ENCODE measurements around the gene LYRM2. TPM values are rescaled to one million over a fixed set of nuclear protein-coding genes. Genes with fewer than 3 reads are reported as not detected.

The LYRM2 gene, protein sequence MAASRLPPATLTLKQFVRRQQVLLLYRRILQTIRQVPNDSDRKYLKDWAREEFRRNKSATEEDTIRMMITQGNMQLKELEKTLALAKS
- total RNA-seq, result 14.2 and 14.8 TPM in 2 replicates

DNA sequence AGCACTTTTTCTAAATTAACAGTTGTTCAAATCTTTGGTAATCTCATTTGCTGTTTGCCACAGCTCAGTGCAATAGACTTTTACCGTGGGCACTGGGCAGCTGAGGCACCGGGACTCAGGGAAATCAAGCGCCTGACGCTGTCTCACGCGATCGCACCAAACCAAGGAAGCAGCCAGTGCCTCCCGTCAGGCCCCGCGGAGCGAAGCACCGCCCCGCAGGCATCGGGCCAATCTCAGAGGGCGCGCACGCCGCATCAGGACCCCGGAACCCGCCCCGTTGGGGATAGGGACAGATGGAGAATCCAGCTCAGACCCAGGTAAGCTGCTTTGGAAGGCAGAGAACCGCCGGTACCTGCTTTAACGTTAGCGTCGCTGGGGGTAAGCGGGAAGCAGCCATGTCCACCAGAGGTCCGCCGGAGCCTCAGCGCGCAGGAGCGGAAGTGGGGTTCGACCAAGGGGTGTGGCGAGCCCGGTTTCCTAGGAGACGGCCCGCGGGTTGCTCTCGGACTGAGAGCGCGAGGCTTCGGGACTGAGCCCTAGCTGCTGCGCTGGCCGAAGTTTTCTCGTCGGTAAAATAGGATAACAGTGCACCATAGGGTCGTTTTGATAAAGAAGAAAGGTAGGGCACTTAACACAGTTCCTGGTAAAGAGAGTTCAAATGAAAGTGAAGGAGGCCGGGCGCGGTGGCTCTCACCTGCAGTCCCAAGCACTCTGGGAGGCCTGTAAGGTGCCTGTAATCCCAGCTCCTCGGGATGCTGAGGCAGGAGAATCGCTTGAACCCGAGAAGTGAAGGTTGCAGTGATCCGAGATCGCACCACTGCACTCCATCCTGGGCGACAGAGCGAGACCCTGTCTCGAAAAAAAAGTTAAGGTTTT lies at the start of gene LYRM2:
TSS of gene LYRM2 (minus strand) at position 428 of the 876 bp plus-strand sequence. CDS start at position 397, 31 bp downstream.
- DNase-seq (ENCODE audit: extremely low read depth, low read depth, low spot score), result peak; percentile 58

DNA sequence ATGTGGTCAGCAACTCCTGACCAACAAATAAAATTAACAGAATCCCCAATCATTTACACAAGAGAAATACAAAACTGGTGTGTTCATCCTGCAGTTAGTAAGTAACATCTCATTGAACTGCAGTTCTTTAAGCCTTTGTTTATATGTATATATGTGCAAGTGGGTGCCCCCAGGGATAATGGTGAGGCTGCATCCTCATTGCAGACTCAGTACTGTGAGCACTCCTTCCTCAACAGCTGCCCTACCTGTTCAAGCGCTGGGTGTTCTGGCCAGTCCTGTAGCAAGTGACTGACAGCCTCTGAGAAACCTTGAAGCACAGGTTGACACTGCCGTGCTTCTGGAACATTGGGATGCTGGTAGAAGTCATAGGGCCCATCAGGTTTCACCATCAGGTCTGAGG lies 49.8 kb upstream of the LYRM2 start:
- DNase-seq (ENCODE audit: extremely low read depth, low read depth, low spot score), result no peak

DNA sequence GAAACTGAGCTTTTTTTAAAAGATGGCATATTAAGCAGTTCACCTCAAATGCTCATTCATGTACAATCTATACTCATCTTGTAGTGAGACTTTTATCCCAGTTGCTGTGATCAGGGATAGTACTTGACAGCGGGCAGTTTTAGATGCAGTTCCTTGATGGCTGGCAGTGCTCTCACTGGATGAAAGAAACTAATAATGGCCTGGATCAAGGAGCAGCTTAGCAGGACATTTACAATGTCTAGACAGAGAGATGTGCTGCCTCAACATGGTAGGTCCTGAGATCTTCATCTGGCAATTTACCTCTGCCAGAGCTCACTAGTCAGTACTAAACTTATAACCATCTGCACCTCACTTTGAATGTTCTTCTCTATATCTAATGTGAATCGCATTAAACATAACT lies 46.8 kb upstream of the LYRM2 start:
- DNase-seq (ENCODE audit: extremely low read depth, low read depth, low spot score), result no peak

DNA sequence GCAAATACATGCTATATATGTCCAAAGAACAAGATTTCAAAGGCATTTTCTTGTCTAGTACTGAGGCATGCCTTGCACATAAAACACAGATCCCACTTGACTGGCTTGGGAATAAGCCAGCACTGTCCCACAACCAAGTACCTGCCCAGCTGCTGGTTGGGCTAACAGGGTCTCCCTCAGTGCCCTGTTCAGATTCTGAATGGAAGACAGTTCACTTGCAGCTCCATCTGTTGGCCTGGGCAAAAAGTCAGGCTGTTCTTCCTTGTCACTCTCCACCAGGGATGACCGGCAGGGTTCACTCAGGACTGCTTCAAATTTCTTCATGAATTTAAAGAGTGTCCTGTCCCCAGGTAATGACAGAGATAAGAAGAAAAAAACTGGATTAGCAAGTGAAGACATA lies 44.4 kb upstream of the LYRM2 start:
- DNase-seq (ENCODE audit: extremely low read depth, low read depth, low spot score), result no peak

DNA sequence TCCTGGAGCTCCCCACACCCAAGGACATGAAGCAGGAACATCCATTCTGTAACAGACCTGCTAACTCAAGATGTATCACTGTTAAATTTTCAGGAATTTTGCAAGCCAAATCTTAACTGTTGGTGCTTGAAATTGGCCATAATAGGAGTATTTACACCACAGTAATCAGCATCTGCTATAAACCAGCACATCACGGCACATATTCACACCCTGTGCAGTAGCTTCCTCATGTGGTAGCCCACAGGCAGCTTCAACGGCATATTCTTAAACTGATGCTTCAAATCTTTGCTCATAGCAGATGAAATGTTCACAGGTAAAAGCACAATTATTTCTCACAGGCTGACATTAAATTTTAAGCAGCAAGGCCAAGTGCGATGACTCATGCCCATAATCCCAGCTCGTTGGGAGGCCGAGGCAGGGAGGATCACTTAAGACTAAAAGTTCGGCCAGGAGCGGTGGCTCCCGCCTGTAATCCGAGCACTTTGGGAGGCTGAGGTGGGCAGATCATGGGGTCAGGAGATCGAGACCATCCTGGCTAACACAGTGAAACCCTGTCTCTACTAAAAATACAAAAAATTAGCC lies 43.5 kb upstream of the LYRM2 start:
- no peak for DNase-seq (ENCODE audit: extremely low read depth, low read depth, low spot score)

DNA sequence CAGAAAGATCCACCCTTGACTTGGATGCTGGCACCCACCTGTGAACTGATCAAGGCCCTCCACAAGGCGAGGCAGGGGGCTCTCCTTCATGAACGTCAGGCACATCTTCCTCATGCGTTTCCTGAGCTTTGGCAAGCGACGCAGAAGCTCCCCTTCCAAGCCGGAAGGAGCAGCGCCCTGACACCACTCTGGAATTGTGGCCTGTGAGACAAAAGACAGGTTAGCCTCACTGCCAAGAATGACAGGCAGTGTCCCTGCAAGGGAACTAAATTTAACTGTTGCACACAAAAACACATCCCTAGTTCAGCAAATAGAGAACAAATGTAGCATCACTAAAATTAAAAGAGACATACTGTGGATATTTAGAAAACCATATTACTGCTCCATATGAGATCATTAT lies 42.0 kb upstream of the LYRM2 start:
- DNase-seq (ENCODE audit: extremely low read depth, low read depth, low spot score), result no peak

DNA sequence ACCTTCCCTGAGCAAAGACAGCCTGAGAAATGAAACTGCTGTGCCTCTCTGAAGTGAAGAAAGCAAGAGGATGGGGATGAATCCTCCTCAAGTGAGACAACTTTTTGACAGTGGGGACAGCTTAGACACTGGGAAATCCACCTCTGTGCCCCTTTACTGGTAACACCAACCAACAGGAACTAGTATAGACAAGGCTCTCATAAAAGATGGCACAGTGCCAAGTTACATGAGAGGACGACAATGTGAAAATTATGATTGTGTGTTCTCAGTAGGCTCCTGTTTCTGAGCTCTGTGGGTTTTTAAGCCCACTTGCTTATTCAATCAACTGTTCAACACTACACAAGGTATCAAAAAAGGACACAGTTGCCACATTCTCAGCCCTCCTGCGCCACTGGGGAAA lies 41.6 kb upstream of the LYRM2 start:
- DNase-seq (ENCODE audit: extremely low read depth, low read depth, low spot score), result no peak

DNA sequence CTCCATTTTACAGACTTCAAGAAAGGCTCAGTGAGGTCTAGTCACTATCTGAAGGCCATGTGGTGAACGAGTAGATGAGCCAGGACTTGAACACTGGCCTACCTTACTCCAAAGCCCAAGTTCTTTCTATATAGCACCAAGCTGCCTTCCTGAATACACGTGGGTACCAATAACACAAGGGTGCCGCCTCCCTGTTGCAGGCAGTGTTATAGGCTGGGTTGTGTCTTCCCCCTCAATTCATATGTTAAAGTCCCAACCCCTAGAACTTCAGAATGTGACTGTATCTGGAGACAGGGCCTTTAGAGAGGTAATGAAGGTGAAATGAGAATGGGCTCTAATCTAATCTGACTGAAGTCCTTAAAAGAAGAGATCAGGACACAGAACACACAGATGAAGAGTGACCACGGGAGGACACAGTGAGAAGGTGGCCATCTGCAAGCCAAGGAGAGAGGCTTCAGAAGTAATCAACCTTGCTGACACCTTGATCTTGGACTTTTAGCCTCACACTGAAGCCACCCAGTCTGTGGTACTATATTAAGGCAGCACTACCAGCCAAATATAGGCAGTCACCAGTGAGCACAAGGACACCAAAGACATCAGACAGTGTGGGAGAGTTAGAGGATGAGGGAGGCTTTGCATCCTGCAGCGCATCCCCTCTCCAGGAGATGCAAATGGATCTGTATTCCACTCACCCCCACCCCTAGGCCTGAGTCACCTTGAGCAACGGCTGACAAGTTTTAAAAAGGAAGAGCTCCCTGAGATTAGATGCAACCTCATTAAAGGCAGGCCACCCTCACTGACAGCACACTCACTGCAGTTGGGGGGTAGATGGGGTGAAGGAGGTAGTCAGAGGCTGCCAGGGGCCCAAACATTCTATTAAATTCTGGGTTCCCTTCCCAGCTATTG lies 40.9 kb upstream of the LYRM2 start:
- no peak for DNase-seq (ENCODE audit: extremely low read depth, low read depth, low spot score)

DNA sequence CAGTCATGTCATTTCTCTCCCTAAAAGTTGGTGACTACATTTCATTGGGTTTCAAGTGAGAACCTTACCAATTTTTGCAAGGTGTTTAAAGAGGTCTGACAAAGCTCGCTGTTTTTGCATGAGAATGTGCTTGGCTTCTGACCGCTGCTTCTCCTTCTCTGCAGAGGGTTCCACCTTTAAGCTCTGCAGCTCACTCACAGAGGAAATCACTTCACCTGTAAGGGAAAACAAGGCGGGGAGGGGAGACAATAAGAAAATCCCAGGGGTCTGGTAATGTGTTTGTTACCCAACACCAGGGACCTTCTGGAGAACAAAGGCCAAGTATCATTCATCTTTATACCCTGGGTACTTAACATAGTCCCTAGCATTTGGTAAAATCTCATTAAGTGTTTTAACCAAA lies 40.0 kb upstream of the LYRM2 start:
- no peak for DNase-seq (ENCODE audit: extremely low read depth, low read depth, low spot score)

DNA sequence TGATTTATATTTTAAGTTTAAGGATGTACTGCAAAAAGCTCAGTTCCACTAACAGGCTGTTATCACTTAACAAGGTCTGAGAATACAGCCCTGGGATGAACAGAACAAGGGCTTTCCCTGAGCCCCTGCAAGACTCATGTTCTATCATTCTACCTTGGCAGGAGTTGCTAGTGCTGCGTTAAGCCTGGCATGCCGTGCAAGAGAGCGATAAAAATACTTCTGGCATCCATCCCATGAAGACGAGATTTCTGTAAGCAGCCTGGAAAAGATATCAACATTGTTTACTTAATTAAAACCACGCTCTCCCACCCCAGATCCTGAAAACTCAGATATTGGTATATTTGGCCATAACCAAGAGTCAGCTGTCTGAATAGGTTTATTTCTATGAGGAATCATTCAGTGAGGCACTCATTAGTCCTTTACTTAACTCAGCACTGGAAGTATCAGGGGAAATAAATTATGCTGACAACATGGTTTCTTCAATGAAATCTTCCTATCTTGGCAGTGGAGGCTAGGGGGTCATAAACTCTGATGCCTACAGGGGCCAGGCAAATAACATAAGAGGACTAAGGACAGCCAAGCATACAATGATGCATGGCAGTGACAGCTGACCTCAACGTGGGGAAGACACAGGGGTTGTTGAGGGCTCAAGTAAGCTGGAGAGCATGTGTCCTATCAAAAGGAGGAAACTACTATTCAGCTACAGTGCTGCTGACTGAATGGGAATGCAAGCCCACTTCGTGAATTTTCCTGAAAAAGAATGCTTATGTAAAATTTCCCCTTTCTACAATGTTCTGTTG lies 37.6 kb upstream of the LYRM2 start:
- DNase-seq (ENCODE audit: extremely low read depth, low read depth, low spot score), result no peak

DNA sequence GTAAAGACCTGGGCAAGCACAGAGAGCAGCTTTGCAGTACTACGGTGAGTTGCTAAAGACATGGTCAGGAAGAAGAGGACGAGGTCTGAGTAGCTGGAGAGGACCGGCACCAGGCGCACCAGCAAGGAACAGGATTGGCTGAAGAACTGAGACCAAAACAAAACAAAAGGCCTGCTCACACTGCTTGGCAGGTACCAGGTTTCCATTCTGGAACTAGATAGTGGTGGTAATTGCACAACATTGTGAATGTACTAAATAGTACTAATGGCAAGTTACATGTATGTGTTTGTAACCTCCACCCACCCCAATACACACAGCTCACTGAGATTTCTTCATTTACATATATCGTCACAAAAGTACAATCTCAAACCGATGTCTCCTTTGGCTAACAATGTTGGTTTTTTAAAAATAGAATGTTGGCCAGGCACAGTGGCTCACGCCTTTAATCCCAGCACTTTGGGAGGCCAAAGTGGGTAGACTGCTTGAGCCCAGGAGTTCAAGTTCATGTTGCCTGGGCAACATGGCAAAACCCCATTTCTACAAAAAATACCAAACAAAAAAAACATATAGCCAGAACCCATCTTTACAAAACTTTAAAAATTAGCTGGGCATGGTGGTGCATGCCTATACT lies 32.5 kb upstream of the LYRM2 start:
- no peak for DNase-seq (ENCODE audit: extremely low read depth, low read depth, low spot score)

DNA sequence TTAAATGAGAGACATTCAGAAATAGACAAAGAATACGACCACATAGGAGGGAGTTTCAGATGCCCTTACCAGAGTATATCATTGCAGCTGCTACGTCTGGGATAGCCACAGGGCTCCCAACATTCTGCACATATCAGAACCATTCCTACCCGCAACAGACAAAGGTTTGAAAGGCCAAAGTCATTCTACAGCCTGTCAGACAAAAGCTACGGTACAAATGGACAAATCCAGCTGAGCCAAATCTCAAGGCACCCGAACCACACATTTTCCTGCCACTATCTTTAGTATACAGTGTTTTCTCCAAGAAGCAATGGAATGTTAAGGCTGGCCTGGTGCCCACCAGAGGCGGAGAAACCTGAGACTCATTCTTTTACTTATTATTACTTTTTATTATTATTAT lies 30.5 kb upstream of the LYRM2 start:
- DNase-seq (ENCODE audit: extremely low read depth, low read depth, low spot score), result no peak

DNA sequence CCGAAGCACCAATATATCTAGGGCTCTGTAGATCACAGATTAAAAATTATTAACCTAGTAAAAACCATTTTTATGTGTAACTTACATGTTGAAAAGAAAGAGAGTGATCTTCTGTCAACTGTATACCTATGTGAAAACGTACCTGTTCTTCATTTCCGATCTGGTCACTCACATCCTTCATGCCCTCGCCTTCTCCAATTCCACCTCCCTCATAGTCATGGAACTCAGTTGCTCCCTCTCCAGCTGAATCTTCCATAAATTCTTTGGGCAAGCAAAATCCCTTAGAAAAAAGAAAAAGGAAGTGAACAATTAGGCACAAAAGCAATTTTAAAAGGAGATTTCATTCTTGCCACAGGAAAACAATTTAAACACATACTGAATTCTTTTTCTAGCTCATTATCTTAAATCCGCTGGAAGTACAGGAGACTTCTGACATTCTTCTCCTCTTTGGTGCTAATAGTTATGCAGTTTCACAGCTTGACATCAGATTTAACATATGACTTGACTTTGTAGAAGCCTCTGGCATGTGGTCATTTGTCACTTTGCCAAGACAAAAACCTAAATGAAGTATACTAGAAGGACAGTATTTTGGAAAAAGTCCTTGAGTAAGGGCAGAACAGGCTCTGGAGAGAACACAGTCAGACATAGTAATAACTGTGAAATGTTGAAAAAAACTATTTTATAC lies 29.5 kb upstream of the LYRM2 start:
- DNase-seq (ENCODE audit: extremely low read depth, low read depth, low spot score), result no peak

DNA sequence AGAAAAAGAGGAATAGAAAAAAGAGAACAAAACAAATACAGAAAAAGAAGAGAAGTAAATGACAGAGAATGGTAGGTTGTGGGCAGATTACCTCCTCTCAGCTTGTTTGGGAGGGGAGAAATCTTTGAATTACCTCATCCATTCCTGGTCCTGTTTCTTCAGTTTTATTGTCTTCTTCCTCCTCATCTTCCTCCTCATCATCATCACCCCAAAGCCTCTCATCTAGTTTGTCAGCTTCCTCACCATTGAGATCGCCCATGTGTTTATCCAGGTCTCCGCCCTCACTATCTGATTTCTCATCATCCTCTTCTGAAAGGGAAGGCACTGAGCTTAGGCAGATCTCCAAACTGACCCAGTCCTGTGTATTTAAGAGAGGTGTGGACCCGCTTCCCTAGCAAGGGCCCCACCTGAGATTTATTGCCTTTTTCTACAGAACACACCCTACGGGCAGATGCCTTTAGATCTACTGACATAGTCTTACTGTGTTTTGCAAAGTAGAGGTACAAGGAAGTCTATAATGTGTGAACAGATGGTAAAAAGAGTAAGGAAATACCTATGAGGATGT lies 24.2 kb upstream of the LYRM2 start:
- no peak for DNase-seq (ENCODE audit: extremely low read depth, low read depth, low spot score)

DNA sequence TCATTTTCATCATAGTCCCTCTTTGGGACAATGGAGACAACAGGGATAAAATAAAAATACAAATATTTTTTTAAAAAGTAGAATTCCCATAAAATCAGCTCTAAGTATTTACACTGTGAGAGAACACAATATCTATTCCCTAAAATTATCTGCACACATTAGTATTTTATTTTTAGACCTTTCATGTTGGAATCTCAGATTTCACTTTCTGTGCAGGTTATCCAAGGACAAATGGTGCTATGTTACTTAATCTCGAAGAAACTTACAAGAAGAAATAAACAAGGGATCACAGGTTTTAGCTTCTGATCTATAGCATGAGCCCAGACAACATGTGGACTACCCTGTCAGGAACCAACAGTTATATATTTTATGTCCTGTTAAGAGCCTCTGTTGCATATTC lies 23.0 kb upstream of the LYRM2 start:
- DNase-seq (ENCODE audit: extremely low read depth, low read depth, low spot score), result no peak

DNA sequence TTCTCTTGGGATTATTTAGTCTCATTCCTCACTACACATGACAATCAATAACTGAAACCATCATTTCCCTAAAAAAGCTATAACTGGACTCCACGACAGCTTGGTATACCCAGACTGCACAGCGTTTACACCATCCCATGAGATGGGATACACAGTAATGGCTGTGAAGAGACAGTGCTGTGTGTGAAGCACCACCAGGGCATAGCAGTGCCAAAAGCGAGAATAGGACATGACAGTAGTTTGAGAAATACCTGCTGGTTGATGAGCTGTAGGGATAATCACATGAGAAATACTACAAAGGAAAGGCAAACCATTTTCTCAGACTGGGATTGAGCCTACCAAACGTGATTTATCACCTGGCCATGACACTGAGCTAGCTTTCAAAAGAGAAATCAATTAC lies 22.4 kb upstream of the LYRM2 start:
- no peak for DNase-seq (ENCODE audit: extremely low read depth, low read depth, low spot score)

DNA sequence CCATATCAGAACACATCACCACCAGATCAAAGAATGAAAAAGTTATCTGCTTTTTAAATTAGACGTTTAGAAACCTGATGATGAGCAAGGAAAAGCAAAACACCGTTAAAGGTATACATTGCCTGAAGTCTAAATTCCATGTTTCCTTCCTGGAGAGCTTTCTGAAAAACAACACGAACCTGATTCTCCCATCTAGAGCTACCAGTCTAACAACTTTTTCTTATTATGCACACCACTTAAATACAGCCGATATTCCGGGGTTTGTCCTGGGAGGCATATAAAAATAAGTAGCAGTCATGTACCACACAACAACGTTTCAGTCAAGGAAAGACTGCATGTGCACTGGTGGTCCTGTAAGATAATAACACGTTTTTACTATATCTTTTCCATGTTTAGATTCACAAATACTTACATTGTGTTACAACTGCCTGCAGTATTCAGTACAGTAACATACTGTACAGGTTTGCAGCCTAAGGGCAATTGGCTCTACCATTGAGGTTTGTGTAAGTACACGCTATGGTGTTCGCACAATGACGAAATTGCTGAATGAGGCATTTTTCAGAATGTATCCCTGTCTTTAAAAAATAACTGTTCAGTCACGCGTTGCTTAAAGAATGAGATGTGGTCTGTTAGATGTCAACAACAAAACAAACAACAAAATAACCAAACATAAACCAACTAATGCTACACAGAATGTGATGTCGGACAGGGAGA lies 19.1 kb upstream of the LYRM2 start:
- no peak for DNase-seq (ENCODE audit: extremely low read depth, low read depth, low spot score)

DNA sequence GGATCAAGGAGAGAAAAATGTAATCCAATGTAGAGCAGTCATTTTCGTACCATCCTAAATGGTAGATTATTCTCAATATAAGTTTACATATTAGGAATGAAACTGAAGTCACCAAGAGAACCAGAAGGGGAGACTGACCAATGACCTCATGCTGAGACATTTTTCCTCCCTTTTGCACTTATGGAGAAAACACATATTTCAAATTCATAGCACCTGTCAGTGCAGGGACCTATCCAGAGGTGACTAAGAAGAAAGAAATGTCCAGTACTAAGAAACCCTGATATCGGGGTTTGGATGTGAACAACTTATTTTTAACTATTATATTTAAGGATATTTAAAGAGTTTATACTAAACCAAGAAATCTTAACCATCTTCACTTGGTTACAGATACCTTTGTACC lies 16.6 kb upstream of the LYRM2 start:
- no peak for DNase-seq (ENCODE audit: extremely low read depth, low read depth, low spot score)
